ENCODE measurements around the gene EXOC2. TPM values are rescaled to one million over a fixed set of nuclear protein-coding genes. Genes with fewer than 3 reads are reported as not detected.
"Not testable (repeated sequence)": the region's sequence is repeated elsewhere in the genome, so short reads cannot be mapped to it uniquely, and the experiment has no call there.

The EXOC2 gene
- total and polyA plus RNA-seq, 4 experiments from 2014 or later: 38.2 to 48.3 (median 46.1) TPM

DNA sequence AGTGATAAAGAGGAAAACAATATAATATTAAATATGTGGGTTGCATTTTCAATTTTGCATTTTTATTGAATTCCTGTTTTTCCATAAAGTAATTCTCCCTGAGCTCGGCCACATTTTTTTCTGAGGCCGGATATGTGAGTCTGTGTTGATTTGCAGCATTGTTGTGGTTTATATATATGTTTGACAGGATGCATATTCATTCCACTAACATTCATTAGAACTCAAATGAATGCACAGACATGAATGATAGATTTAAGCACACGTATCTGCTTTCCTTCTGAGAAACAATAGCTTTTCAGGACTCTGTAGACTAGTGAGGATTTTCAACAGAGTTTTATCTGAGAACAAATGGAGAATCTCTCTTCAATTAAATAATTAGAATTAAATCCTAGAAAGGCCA is 10.6 kb upstream of the EXOC2 start:
- no peak for DNase-seq
- H3K4me1 Mint-ChIP-seq: peaks cover 0 to 1% (median 0%) of the 10 kb centered on the region in 4 donors
- H3K27me3 ChIP-seq (ENCODE audit: insufficient read depth, low read length): no peaks in the 10 kb centered on the region

DNA sequence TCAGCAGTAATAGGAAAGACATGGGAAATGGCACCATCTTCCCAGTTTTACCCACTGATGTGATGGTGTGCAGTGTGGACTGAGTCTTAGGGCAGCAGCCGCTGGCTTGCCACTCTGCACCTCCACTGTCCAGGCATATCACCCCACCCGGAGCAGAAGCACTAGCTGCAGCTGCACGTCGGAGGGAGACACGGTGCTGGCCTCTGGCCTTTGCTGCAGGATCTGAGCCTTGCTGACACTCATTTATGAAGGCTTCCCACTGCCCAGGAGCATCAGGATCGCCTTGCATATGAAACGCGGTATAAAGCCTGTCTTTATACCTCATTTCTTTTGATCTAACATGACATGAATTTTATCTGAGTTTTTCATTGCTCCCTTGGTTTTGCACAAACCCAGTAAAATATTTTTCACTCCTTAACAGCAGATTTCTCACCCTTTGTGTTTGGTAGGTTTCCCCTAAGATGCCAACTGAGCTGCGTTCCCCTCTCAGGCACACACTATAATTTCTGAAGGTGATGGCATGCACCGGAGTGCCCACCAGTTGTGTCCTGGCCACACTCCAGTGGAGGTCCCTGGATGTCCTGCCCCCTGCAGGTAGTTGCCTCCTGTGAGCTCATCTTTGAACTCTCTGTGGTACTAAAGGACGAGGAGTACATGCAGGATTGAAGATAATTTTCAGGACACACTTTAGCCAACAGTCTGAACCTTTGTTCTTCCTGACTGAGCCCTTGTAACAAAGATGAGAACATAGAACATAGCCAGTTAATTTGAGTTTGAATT is 9.0 kb upstream of the EXOC2 start:
- Histone ChIP-seq H3K4me3 (ENCODE audit: low read length in 2 of 2) (no peak overlapping the region), H3K36me3 (ENCODE audit: insufficient read depth, low read length) (no peaks in the 10 kb centered on the region), H3K27me3 (ENCODE audit: insufficient read depth, low read length) (no peaks in the 10 kb centered on the region), H3K9me3 (ENCODE audit: control insufficient read depth in 1 of 2, low read length in 2 of 2) (no peaks in the 10 kb centered on the region), H3K4me1 (ENCODE audit: insufficient read depth, low read length) (no peaks in the 10 kb centered on the region), H3K27ac (ENCODE audit: low read depth, low read length) (no peak overlapping the region)
- no peak for DNase-seq
- H3K36me3 Mint-ChIP-seq: no peaks in the 10 kb centered on the region
- no peaks in the 10 kb centered on the region for H3K4me1 Mint-ChIP-seq
- H3K9me3 Mint-ChIP-seq: no peaks in the 10 kb centered on the region
- intact Hi-C loops (cut with micrococcal nuclease): no loop called here
- ChIA-PET CTCF (ENCODE audit: partially characterized antibody) (interaction anchor here (1.1 to 1.4 kb wide), 3 partner anchors 9 to 13 kb away, joined by 3 to 4 read pairs (median 4); partner anchors contain the start of gene EXOC2), POLR2A (ENCODE audit: partially characterized antibody) (no interaction called here)
- H3K27ac Mint-ChIP-seq: peak overlapping the region in 1 of 7 donors; percentile 41
- peaks cover 1 to 3% of the 10 kb centered on the region in 2 donors for H3K27me3 Mint-ChIP-seq
- no peak overlapping the region for H3K4me3 Mint-ChIP-seq

More for the DNA sequence above, 10.6 kb upstream of the EXOC2 start:
- no peaks in the 10 kb centered on the region for H3K9me3 ChIP-seq (ENCODE audit: control insufficient read depth in 1 of 2, low read length in 2 of 2)
- ChIA-PET CTCF (ENCODE audit: partially characterized antibody) (no interaction called here), POLR2A (ENCODE audit: partially characterized antibody) (interaction anchor here (2.7 kb wide), 1 partner anchor 11 kb away, joined by 11 read pairs; the partner anchor contains the start of gene EXOC2)
- Mint-ChIP-seq H3K27ac (no peak overlapping the region), H3K27me3 (peaks cover 7 to 9% of the 10 kb centered on the region in 2 donors), H3K36me3 (no peaks in the 10 kb centered on the region), H3K4me3 (no peak overlapping the region), H3K9me3 (no peaks in the 10 kb centered on the region)
- H3K4me3 ChIP-seq (ENCODE audit: low read length in 2 of 2): no peak overlapping the region
- H3K36me3 ChIP-seq (ENCODE audit: insufficient read depth, low read length): no peaks in the 10 kb centered on the region
- no peaks in the 10 kb centered on the region for H3K4me1 ChIP-seq (ENCODE audit: insufficient read depth, low read length)
- no peak overlapping the region for H3K27ac ChIP-seq (ENCODE audit: low read depth, low read length)
- intact Hi-C loops (cut with micrococcal nuclease): no loop called here

DNA sequence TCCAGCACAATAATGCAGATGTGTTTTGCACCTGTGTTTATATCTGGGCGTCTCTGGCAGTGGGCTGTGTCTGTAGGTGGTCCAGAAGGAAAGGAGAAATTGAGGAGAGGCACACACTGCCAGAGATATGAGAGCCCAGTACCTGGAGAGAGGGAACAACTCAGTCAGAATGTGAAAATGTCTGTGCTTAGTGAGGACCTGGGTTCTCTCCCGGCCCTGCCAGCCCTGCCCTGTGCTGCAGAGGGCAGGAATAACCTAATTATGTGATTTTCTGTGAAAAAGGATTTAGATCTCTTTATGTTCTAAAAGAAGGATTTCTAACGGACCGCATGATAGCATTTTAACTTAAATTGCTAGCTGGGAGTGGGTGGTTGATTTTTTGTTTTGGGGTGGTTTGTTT is 8.3 kb upstream of the EXOC2 start:
- H3K27ac ChIP-seq (ENCODE audit: low read depth, low read length): no peak overlapping the region
- no peaks in the 10 kb centered on the region for H3K9me3 Mint-ChIP-seq
- no peaks in the 10 kb centered on the region for H3K36me3 Mint-ChIP-seq
- no peaks in the 10 kb centered on the region for H3K9me3 ChIP-seq (ENCODE audit: control insufficient read depth in 1 of 2, low read length in 2 of 2)
- no peaks in the 10 kb centered on the region for H3K4me1 Mint-ChIP-seq
- no peak for DNase-seq
- H3K4me3 ChIP-seq (ENCODE audit: low read length in 2 of 2): no peak overlapping the region
- no peak overlapping the region for H3K4me3 Mint-ChIP-seq
- POLR2A ChIA-PET (ENCODE audit: partially characterized antibody): no interaction called here
- intact Hi-C loops (cut with micrococcal nuclease): no loop called here
- no peak overlapping the region for H3K27ac Mint-ChIP-seq
- CTCF ChIA-PET (ENCODE audit: partially characterized antibody): interaction anchor here (0.7 to 1.1 kb wide), 4 partner anchors 8 to 109 kb away, joined by 3 read pairs; no protein-coding TSS in a partner anchor
- no peaks in the 10 kb centered on the region for H3K27me3 Mint-ChIP-seq
- H3K27me3 ChIP-seq (ENCODE audit: insufficient read depth, low read length): no peaks in the 10 kb centered on the region
- H3K36me3 ChIP-seq (ENCODE audit: insufficient read depth, low read length): no peaks in the 10 kb centered on the region
- H3K4me1 ChIP-seq (ENCODE audit: insufficient read depth, low read length): no peaks in the 10 kb centered on the region

DNA sequence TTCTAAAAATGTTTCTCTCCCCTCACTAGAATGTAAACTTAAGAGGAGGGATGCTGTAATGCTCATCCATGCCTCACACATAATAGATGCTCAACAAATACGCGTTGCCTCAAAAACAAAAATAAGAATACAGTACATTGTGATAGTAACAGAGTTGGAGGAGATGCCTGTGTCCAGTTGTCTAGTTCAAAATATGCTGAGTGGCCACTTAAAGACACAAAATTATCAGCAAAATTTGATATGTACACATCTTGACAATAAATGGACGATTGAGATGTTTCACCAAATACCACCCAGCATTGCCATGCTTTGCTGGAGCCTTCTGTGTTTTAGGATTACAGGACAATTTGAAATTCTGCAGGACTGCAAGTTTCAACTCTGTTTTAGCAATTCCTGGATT is 7.6 kb upstream of the EXOC2 start:
- Mint-ChIP-seq H3K4me1 (no peaks in the 10 kb centered on the region), H3K9me3 (no peaks in the 10 kb centered on the region), H3K27ac (peak overlapping the region in 1 of 7 donors; percentile 13), H3K4me3 (no peak overlapping the region), H3K36me3 (no peaks in the 10 kb centered on the region), H3K27me3 (no peaks in the 10 kb centered on the region)
- Histone ChIP-seq H3K4me3 (ENCODE audit: low read length in 2 of 2) (no peak overlapping the region), H3K36me3 (ENCODE audit: insufficient read depth, low read length) (no peaks in the 10 kb centered on the region), H3K9me3 (ENCODE audit: control insufficient read depth in 1 of 2, low read length in 2 of 2) (no peaks in the 10 kb centered on the region), H3K4me1 (ENCODE audit: insufficient read depth, low read length) (no peaks in the 10 kb centered on the region), H3K27ac (ENCODE audit: low read depth, low read length) (no peak overlapping the region), H3K27me3 (ENCODE audit: insufficient read depth, low read length) (no peaks in the 10 kb centered on the region)
- DNase-seq: no peak
- intact Hi-C loops (cut with micrococcal nuclease): no loop called here
- CTCF ChIA-PET (ENCODE audit: partially characterized antibody): interaction anchor here (0.7 to 1.1 kb wide), 4 partner anchors 9 to 108 kb away, joined by 3 read pairs; no protein-coding TSS in a partner anchor
- POLR2A ChIA-PET (ENCODE audit: partially characterized antibody): no interaction called here

DNA sequence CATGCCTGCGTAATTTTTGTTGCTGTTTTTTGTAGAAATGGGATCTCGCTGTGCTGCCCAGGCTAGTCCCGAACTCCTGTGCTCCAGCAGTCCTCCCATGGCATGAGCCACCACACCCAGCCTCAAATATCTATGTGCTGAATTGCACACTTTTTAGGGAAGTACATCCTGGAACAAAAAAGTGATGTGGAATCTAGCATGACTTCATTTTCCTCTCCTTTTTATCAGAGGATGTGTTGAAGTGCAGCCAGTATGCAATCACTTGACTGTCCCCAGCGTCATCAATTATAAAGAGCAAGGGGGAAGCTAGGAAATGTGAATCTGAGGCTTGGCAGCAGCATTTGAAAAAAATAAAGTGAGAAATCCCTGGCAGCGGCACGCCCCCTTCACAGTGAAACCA is 6.4 kb upstream of the EXOC2 start:
- no peak for DNase-seq
- Histone ChIP-seq H3K36me3 (ENCODE audit: insufficient read depth, low read length) (no peaks in the 10 kb centered on the region), H3K4me3 (ENCODE audit: low read length in 2 of 2) (no peak overlapping the region), H3K27me3 (ENCODE audit: insufficient read depth, low read length) (no peaks in the 10 kb centered on the region), H3K27ac (ENCODE audit: low read depth, low read length) (no peak overlapping the region), H3K9me3 (ENCODE audit: control insufficient read depth in 1 of 2, low read length in 2 of 2) (no peaks in the 10 kb centered on the region), H3K4me1 (ENCODE audit: insufficient read depth, low read length) (no peaks in the 10 kb centered on the region)
- Mint-ChIP-seq H3K4me1 (peaks cover 0 to 5% (median 0%) of the 10 kb centered on the region in 4 donors), H3K9me3 (no peaks in the 10 kb centered on the region), H3K36me3 (no peaks in the 10 kb centered on the region), H3K4me3 (no peak overlapping the region), H3K27ac (peak overlapping the region in 1 of 7 donors; percentile 19), H3K27me3 (no peaks in the 10 kb centered on the region)
- ChIA-PET POLR2A (ENCODE audit: partially characterized antibody) (no interaction called here), CTCF (ENCODE audit: partially characterized antibody) (interaction anchor here (0.7 kb wide), 1 partner anchor 23 kb away, joined by 3 read pairs; no protein-coding TSS in a partner anchor)
- intact Hi-C loops (cut with micrococcal nuclease): loop anchor here (10.0 kb wide), 1 partner anchor 305 kb away; the partner anchor contains the start of gene IRF4

DNA sequence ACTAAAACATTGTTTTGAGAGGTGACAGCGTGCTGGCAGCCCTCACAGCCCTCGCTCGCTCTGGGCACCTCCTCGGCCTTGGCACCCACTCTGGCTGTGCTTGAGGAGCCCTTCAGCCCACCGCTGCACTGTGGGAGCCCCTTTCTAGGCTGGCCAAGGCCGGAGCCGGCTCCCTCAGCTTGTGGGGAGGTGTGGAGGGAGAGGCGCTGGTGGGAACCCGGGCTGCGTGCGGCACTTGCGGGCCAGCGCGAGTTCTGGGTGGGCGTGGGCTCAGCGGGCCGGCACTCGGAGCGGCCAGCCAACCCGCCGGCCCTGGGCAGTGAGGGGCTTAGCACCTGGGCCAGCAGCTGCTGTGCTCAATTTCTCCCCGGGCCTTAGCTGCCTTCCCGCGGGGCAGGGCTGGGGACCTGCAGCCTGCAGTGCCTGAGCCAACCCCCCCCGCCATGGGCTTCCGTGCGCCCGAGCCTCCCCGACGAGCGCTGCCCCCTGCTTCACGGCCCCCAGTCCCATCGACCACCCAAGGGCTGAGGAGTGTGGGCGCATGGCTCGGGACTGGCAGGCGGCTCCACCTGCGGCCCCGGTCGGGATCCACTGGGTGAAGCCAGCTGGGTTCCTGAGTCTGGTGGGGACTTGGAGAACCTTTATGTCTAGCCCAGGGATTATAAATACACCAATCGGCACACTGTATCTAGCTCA is 1.6 kb upstream of the EXOC2 start:
- intact Hi-C loops (cut with micrococcal nuclease): loop anchor here (10.0 kb wide), 1 partner anchor 300 kb away; the partner anchor contains the start of gene IRF4
- H3K9me3 Mint-ChIP-seq; H3K27me3 Mint-ChIP-seq; H3K9me3 ChIP-seq (ENCODE audit: control insufficient read depth in 1 of 2, low read length in 2 of 2); H3K36me3 ChIP-seq (ENCODE audit: insufficient read depth, low read length); CTCF ChIA-PET (ENCODE audit: partially characterized antibody); H3K27me3 ChIP-seq (ENCODE audit: insufficient read depth, low read length); H3K4me3 ChIP-seq (ENCODE audit: low read length in 2 of 2); DNase-seq; H3K27ac ChIP-seq (ENCODE audit: low read depth, low read length); POLR2A ChIA-PET (ENCODE audit: partially characterized antibody): not testable (repeated sequence)
- peak overlapping the region in 1 of 7 donors; percentile 41 for H3K27ac Mint-ChIP-seq
- H3K4me1 Mint-ChIP-seq: peaks cover 23 to 43% (median 27%) of the 10 kb centered on the region in 4 donors
- H3K36me3 Mint-ChIP-seq: peaks cover 4 to 11% of the 10 kb centered on the region in 2 donors
- peak overlapping the region in 2 of 8 donors; percentile 23 to 52 for H3K4me3 Mint-ChIP-seq
- peaks cover 30% of the 10 kb centered on the region for H3K4me1 ChIP-seq (ENCODE audit: insufficient read depth, low read length)

DNA sequence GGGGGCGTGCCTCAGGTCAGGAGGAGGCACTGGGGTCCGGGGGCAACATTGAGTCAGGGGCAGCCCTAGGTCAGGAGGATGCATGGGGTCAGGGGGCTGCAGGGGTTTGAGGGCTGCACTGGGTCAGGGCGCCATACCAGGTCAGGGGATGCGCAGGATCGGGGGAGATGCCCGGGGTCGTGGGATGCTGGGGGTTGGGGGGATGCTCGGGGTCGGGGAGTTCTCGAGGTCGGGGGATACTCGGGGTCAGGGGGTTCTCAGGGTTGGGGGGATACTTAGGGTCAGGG is 727 bp upstream of the EXOC2 start:
- Mint-ChIP-seq H3K4me3 (peak overlapping the region; percentile 91 to 97 (median 94)), H3K36me3 (peaks cover 8 to 15% of the 10 kb centered on the region in 2 donors), H3K4me1 (peaks cover 25 to 50% (median 29%) of the 10 kb centered on the region in 4 donors), H3K27me3 (no peaks in the 10 kb centered on the region), H3K9me3 (no peaks in the 10 kb centered on the region), H3K27ac (peak overlapping the region in 3 of 7 donors; percentile 59 to 97 (median 84))
- CTCF ChIA-PET (ENCODE audit: partially characterized antibody): interaction anchor here (0.9 to 1.8 kb wide), 3 partner anchors 17 to 101 kb away, joined by 3 to 5 read pairs (median 4); no protein-coding TSS in a partner anchor
- POLR2A ChIA-PET (ENCODE audit: partially characterized antibody): interaction anchor here (1.2 to 2.2 kb wide), 6 partner anchors 10 to 247 kb away, joined by 4 to 25 read pairs (median 6); no protein-coding TSS in a partner anchor
- intact Hi-C loops (cut with micrococcal nuclease): loop anchor here (1.0 to 10.0 kb wide), 2 partner anchors 18 to 299 kb away; partner anchors contain the start of gene IRF4
- peaks cover 30% of the 10 kb centered on the region for H3K4me1 ChIP-seq (ENCODE audit: insufficient read depth, low read length)
- peaks cover 9% of the 10 kb centered on the region for H3K36me3 ChIP-seq (ENCODE audit: insufficient read depth, low read length)
- H3K4me3 ChIP-seq (ENCODE audit: low read length in 2 of 2): peak overlapping the region in 1 of 2 donors; percentile 81
- no peaks in the 10 kb centered on the region for H3K9me3 ChIP-seq (ENCODE audit: control insufficient read depth in 1 of 2, low read length in 2 of 2)
- peak overlapping the region; percentile 77 for H3K27ac ChIP-seq (ENCODE audit: low read depth, low read length)
- H3K27me3 ChIP-seq (ENCODE audit: insufficient read depth, low read length): no peaks in the 10 kb centered on the region
- no peak for DNase-seq

All from CD4-positive, alpha-beta memory T cell (primary cell).